Activated naive CD8-positive, alpha-beta T cell treated with anti-CD3 and anti-CD28 coated beads for 36 hours (primary cell): ENCODE measurements around the gene F7. TPM values are rescaled to one million over a fixed set of nuclear protein-coding genes. Genes with fewer than 3 reads are reported as not detected.

Experiments used
- DNase-seq: peaks from one replicate; pipeline ENCODE4 v3.0.0; 2021
- H3K27ac Mint-ChIP-seq: one replicate; pipeline ENCODE4 v1.8.0; 2022; ENCODE audit warnings: mild to moderate bottlenecking, moderate library complexity, mixed read lengths
- H3K27me3 Mint-ChIP-seq: one replicate; pipeline ENCODE4 v1.8.0; 2022; ENCODE audit warnings: mild to moderate bottlenecking, mixed read lengths
- H3K36me3 Mint-ChIP-seq: one replicate; pipeline ENCODE4 v1.8.0; 2021; ENCODE audit warnings: mild to moderate bottlenecking, mixed read lengths
- H3K4me1 Mint-ChIP-seq: one replicate; pipeline ENCODE4 v1.8.0; 2021; ENCODE audit warnings: mixed read lengths
- H3K4me3 Mint-ChIP-seq: one replicate; pipeline ENCODE4 v1.8.0; 2022; ENCODE audit warnings: mild to moderate bottlenecking, moderate library complexity, mixed read lengths
- H3K9me3 Mint-ChIP-seq: one replicate; pipeline ENCODE4 v1.8.0; 2022; ENCODE audit warnings: mixed read lengths
- total RNA-seq, 2 experiments: library from RNA; stranded (reverse); gene quantifications; one replicate each; pipeline ENCODE4 v1.2.3, GENCODE V29; 2021

F7 gene
- total RNA-seq, 2 experiments from 2014 or later, result 0.49 to 0.94 TPM

DNA sequence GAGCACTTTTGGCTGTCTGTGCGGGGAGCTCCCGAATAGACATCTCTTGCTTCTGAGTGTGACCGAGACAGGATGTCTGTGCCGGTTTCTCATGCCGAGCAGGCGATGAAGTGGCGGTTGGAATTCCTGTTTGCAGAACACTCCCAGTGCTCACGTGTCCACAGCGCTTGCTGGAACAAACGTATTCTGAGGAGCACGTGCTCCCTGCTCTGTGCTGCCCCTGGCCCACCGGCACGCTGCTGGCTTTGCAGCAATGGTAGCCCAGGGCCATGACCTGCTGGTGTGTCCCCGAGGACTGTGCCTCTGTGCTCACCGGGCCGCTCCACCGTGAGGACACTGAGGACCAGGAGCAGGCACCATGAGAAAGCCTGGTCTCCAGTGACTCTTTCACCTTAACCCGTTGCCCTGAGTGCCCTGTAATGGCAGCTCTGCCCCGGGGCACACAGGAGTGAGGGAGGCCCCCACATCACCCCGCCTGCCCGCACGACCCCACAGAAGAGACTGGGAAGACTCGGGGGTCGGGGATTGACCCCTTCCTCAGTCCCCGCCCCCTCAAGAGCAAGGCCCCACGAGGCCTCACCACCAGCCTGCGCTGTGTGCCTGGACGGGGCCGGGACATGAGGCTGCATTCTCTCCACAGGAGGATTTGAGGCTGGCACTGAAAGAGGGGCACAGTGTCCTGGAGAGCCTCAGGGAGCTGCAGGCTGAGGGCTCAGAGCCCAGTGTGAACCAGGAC is 40.0 kb upstream of the F7 start:
- Mint-ChIP-seq H3K27ac (no peak overlapping the region), H3K9me3 (no peaks in the 10 kb centered on the region), H3K27me3 (no peaks in the 10 kb centered on the region), H3K36me3 (peaks cover 5% of the 10 kb centered on the region), H3K4me1 (no peaks in the 10 kb centered on the region), H3K4me3 (no peak overlapping the region)
- no peak for DNase-seq

DNA sequence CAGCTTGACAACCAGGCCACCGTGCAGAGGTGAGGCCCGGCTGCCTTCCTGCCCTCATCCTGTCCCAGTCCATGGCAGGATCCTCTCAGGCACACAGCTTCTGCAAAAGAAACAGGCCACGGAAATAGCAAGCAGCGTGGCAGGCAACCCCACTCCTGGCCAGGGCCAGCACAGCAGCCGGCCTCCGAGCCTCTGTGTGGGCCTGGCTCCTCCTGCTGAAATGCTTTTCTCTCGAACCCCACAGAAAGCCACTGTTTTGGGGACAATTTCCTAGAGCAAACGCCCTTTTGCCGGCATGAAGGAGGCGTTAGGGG is 39.5 kb upstream of the F7 start:
- Mint-ChIP-seq H3K36me3 (peaks cover 8% of the 10 kb centered on the region), H3K4me3 (no peak overlapping the region), H3K9me3 (no peaks in the 10 kb centered on the region), H3K4me1 (no peaks in the 10 kb centered on the region), H3K27me3 (no peaks in the 10 kb centered on the region), H3K27ac (no peak overlapping the region)
- no peak for DNase-seq

GRCh38 chr13:113066746-113067145 is 38.8 kb upstream of the F7 start:
- H3K4me3 Mint-ChIP-seq, result no peak overlapping the region
- no peaks in the 10 kb centered on the region for H3K9me3 Mint-ChIP-seq
- H3K36me3 Mint-ChIP-seq, result peaks cover 12% of the 10 kb centered on the region
- H3K4me1 Mint-ChIP-seq, result no peaks in the 10 kb centered on the region
- H3K27ac Mint-ChIP-seq, result no peak overlapping the region
- no peaks in the 10 kb centered on the region for H3K27me3 Mint-ChIP-seq
- no peak for DNase-seq

- no peak overlapping the region for H3K4me3 Mint-ChIP-seq
- no peaks in the 10 kb centered on the region for H3K9me3 Mint-ChIP-seq
- no peak overlapping the region for H3K27ac Mint-ChIP-seq
- no peaks in the 10 kb centered on the region for H3K4me1 Mint-ChIP-seq
- no peak for DNase-seq
- no peaks in the 10 kb centered on the region for H3K27me3 Mint-ChIP-seq
- peaks cover 13% of the 10 kb centered on the region for H3K36me3 Mint-ChIP-seq
These were observed 35.5 kb upstream of the F7 start for GRCh38 chr13:113069861-113070805.

GRCh38 chr13:113070855-113071254 is 34.7 kb upstream of the F7 start:
- no peaks in the 10 kb centered on the region for H3K27me3 Mint-ChIP-seq
- peaks cover 14% of the 10 kb centered on the region for H3K36me3 Mint-ChIP-seq
- no peak overlapping the region for H3K4me3 Mint-ChIP-seq
- H3K27ac Mint-ChIP-seq, result no peak overlapping the region
- no peak for DNase-seq
- H3K9me3 Mint-ChIP-seq, result no peaks in the 10 kb centered on the region
- H3K4me1 Mint-ChIP-seq, result no peaks in the 10 kb centered on the region

- H3K4me1 Mint-ChIP-seq, result no peaks in the 10 kb centered on the region
- no peak for DNase-seq
- H3K36me3 Mint-ChIP-seq, result peaks cover 16% of the 10 kb centered on the region
- H3K27ac Mint-ChIP-seq, result no peak overlapping the region
- H3K9me3 Mint-ChIP-seq, result no peaks in the 10 kb centered on the region
- H3K27me3 Mint-ChIP-seq, result no peaks in the 10 kb centered on the region
- no peak overlapping the region for H3K4me3 Mint-ChIP-seq
These were observed 33.2 kb upstream of the F7 start for GRCh38 chr13:113072376-113072775.

GRCh38 chr13:113073942-113074341 is 31.6 kb upstream of the F7 start:
- no peaks in the 10 kb centered on the region for H3K4me1 Mint-ChIP-seq
- DNase-seq, result no peak
- no peak overlapping the region for H3K27ac Mint-ChIP-seq
- H3K36me3 Mint-ChIP-seq, result peaks cover 16% of the 10 kb centered on the region
- no peak overlapping the region for H3K4me3 Mint-ChIP-seq
- H3K27me3 Mint-ChIP-seq, result no peaks in the 10 kb centered on the region
- H3K9me3 Mint-ChIP-seq, result no peaks in the 10 kb centered on the region

DNA sequence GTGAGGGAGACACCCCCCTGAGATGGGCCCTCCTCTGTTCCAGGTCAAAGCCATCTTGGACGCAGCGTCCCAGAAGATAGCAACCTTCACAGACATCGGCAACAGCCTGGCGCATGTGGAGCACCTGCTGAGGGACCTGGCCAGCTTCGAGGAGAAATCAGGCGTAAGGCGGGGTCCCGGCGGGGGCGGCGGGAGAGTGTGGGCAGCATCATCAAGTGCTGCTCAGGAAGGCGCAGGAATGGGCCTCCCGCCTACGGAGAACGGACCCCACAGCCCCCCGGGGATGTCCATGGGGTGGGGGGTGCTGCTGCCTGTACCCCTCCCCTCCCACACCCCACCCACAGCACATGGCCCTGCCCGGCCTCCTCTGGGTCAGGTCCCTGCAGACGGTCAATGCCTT is 31.2 kb upstream of the F7 start:
- no peaks in the 10 kb centered on the region for H3K27me3 Mint-ChIP-seq
- no peak for DNase-seq
- H3K27ac Mint-ChIP-seq, result no peak overlapping the region
- no peak overlapping the region for H3K4me3 Mint-ChIP-seq
- H3K9me3 Mint-ChIP-seq, result no peaks in the 10 kb centered on the region
- no peaks in the 10 kb centered on the region for H3K4me1 Mint-ChIP-seq
- peaks cover 16% of the 10 kb centered on the region for H3K36me3 Mint-ChIP-seq

DNA sequence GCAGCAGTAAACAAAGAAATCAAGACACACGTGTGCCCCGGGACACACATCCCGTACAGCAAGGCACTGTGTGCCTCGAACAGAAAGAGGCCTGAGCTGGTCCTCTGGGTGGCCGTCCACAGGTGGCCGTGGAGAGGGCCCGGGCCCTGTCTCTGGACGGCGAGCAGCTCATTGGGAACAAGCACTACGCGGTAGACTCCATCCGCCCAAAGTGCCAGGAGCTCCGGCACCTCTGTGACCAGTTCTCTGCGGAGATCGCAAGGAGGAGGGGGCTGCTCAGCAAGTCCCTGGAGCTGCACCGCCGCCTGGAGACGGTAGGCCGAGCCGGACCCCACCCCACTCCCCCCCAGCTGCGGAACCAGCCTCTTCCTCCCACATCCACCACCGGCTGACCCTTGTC is 30.7 kb upstream of the F7 start:
- no peak overlapping the region for H3K4me3 Mint-ChIP-seq
- H3K36me3 Mint-ChIP-seq, result peaks cover 16% of the 10 kb centered on the region
- no peaks in the 10 kb centered on the region for H3K9me3 Mint-ChIP-seq
- H3K4me1 Mint-ChIP-seq, result no peaks in the 10 kb centered on the region
- DNase-seq, result no peak
- no peak overlapping the region for H3K27ac Mint-ChIP-seq
- no peaks in the 10 kb centered on the region for H3K27me3 Mint-ChIP-seq

DNA sequence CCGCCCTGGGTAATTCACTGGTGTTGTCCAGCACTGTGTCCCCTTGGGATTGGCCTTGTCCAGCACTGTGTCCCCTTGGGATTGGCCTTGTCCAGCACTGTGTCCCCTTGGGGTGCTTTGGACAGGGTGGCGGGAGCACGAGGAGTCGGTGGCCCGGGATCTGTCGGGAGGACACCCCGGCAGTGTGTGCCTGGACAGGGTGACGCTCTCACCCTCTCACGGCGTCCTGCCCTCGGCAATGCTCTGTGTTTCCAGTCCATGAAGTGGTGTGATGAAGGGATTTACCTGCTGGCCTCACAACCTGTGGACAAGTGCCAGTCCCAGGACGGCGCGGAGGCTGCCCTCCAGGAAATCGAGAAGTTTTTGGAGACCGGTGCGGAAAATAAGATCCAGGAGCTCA is 29.9 kb upstream of the F7 start:
- H3K27me3 Mint-ChIP-seq, result no peaks in the 10 kb centered on the region
- no peak for DNase-seq
- H3K4me3 Mint-ChIP-seq, result no peak overlapping the region
- peaks cover 10% of the 10 kb centered on the region for H3K36me3 Mint-ChIP-seq
- no peaks in the 10 kb centered on the region for H3K9me3 Mint-ChIP-seq
- no peak overlapping the region for H3K27ac Mint-ChIP-seq
- H3K4me1 Mint-ChIP-seq, result no peaks in the 10 kb centered on the region

- H3K4me1 Mint-ChIP-seq, result no peaks in the 10 kb centered on the region
- H3K27ac Mint-ChIP-seq, result no peak overlapping the region
- no peaks in the 10 kb centered on the region for H3K27me3 Mint-ChIP-seq
- H3K9me3 Mint-ChIP-seq, result no peaks in the 10 kb centered on the region
- no peak overlapping the region for H3K4me3 Mint-ChIP-seq
- no peak for DNase-seq
- peaks cover 3% of the 10 kb centered on the region for H3K36me3 Mint-ChIP-seq
These were observed 28.8 kb upstream of the F7 start for GRCh38 chr13:113076681-113077401.

GRCh38 chr13:113077566-113077952 is 28.0 kb upstream of the F7 start:
- Mint-ChIP-seq H3K4me3 (no peak overlapping the region), H3K36me3 (peaks cover 3% of the 10 kb centered on the region), H3K4me1 (no peaks in the 10 kb centered on the region), H3K27me3 (no peaks in the 10 kb centered on the region), H3K27ac (no peak overlapping the region), H3K9me3 (no peaks in the 10 kb centered on the region)
- no peak for DNase-seq

DNA sequence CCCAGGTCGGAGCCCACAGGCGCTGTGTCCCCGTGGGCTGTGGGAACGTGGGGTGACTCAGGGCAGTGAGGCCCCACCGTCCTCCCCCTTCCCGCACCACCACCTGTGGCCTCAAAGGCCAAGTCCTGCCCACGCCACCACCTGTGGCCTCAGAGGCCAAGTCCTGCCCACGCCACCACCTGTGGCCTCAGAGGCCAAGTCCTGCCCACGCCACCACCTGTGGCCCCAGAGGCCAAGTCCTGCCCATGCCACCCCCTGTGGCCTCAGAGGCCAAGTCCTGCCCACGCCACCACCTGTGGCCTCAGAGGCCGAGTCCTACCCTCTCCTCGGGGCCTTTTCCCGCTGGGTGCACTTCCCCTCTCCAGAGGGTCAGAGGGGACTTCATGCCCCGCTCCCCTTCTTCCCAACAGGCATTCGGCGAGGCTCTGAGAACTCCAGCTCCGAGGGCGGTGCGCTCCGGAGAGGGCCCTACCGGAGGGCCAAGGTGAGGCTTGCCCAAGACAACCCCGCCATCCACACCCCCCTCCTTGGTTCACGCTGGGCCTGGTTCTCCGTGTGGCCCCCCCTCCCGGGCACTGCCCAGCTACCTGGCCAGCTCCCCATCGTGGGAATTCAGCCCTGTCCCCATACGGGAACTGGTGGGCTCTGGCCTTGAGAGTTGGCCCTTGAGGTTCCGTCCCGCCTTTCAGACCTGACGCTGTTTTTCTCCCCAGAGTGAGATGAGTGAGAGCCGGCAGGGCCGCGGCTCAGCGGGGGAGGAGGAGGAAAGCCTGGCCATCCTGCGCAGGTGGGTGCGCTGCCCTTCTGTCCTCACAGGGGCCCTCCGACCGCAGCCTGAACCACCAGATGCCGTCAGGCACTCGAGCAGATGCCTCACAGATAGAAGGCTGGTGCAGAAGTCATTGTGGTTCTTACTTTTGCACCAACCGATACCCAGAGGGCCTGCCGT is 27.4 kb upstream of the F7 start:
- no peak for DNase-seq
- Mint-ChIP-seq H3K36me3 (peaks cover 3% of the 10 kb centered on the region), H3K4me1 (no peaks in the 10 kb centered on the region), H3K27me3 (no peaks in the 10 kb centered on the region), H3K4me3 (no peak overlapping the region), H3K9me3 (no peaks in the 10 kb centered on the region), H3K27ac (no peak overlapping the region)

DNA sequence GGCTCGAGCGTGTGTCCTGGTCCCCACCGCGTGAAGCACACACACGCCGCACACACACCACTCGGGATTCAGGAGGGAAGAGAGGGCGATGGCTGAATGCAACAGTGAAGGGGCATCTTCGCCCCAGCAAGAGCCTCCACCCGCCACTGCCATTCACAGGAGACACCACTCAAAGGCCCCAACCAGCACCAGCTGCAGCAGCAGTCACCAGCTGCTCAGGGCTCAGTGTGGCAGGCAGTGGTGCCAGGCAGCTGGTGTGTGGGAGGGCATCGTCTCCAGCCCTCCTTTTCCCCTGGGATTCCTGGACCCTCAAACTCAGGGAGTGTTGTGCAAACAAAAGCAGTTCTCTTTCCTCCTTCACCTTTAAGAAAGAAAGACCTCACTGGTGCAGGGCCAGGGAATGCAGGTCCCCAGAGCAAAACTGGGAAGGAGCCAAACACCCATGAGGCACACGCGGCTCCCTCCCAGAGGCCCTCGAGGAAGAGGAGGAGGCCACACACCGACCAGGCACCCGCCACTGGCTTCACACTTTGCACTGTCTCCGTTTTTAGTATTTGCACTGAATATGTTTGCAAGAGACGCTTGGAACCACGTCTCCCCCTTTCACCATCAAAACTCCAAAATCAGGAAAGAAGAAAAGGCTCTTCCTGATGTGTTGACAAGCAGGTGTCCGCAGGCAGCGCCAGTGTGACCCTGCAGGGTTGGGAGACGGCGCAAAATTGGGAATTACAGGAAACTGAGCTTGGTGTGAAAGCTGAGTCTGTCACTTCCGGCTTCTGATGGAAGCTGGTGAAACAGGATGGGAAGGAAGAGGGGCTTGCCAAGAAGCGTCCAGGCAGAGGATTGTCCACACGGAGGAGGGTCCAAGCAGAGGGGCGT is 26.4 kb upstream of the F7 start:
- H3K27me3 Mint-ChIP-seq, result no peaks in the 10 kb centered on the region
- H3K4me3 Mint-ChIP-seq, result no peak overlapping the region
- peaks cover 3% of the 10 kb centered on the region for H3K36me3 Mint-ChIP-seq
- H3K27ac Mint-ChIP-seq, result no peak overlapping the region
- DNase-seq, result no peak
- no peaks in the 10 kb centered on the region for H3K9me3 Mint-ChIP-seq
- no peaks in the 10 kb centered on the region for H3K4me1 Mint-ChIP-seq
